HL-60/S4 treated with retinoic acid at 250 ng/mL for 4 days and 3 days (cell line): ENCODE measurements around the gene SIK3.
"Not testable (repeated sequence)": the region's sequence is repeated elsewhere in the genome, so short reads cannot be mapped to it uniquely, and the experiment has no call there.

Source experiments
- in situ Hi-C: fragments of 300-500 bp; cut with MboI; formaldehyde crosslinking; loops from 2 replicates; pipeline ENCODE4 v1.7.0; 2022; ENCODE audit warnings: low sequenced_read_pairs

SIK3 gene

GRCh38 chr11:116813781-116814471, 284.3 kb downstream of the SIK3 start:
- in situ Hi-C loops = no loop called here

GRCh38 chr11:116813170-116813569, 285.1 kb downstream of the SIK3 start:
- in situ Hi-C loops = no loop called here

DNA sequence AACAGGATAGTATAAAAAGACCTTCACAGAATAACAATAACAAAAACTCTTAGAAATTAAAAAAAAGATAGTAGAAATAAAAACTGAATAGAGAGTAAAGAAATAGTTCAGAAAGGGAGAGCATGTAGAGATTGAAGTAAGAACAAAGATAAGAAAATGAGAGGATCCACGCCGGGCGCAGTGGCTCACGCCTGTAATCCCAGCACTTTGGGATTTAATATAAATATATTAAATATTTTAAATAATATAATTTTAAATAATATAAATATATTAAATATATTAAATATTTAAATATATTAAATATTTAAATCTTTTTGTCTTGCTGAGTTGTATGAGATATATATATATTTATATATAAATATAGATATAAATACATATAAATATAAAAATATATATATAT, 286.1 kb downstream of the SIK3 start:
- in situ Hi-C loops = no loop called here

GRCh38 chr11:116811194-116811593, 287.0 kb downstream of the SIK3 start:
- in situ Hi-C loops = no loop called here

DNA sequence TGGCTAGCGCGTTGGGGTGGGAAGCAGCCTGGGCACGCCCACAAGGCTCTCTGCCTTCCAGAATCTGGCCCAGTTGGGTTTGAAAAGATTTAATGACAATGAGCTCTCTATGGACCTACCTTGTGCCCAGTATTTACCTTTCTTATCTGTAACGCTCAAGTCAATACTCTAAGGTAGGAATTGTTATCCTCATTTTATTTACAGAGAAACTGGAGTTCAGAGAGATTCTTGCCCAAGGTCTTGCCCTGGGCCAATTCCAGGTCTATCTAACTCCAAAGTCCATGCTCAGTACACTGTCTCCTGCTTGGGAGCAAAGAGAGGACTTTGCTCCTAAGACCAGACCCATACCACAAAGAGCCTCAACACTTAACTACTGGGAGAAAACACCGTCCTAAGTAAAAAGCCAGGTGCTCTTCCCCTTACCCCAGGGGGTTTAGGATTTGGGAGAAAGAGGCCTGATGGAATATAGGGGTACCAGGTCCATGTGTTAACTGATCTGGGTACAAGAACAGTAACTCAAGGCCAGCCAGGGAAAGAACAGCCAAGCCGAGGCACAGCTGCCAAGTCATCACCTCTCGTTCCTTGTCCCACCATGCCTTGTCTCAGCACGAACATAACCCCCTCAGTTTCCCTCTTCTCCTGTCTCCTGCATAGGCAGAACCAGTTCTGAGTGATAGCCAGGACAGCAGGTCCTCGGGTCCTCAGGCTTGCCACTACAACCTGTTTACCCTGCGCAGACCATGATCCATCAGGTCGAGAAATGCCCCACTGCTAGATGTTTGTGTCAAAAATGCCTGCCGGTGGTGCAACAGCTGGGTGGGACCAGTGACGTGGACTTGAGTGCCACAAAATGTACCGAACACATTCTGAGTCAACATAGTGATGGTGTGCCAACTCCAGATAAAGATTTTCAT, 289.7 kb downstream of the SIK3 start:
- in situ Hi-C loops = no loop called here

DNA sequence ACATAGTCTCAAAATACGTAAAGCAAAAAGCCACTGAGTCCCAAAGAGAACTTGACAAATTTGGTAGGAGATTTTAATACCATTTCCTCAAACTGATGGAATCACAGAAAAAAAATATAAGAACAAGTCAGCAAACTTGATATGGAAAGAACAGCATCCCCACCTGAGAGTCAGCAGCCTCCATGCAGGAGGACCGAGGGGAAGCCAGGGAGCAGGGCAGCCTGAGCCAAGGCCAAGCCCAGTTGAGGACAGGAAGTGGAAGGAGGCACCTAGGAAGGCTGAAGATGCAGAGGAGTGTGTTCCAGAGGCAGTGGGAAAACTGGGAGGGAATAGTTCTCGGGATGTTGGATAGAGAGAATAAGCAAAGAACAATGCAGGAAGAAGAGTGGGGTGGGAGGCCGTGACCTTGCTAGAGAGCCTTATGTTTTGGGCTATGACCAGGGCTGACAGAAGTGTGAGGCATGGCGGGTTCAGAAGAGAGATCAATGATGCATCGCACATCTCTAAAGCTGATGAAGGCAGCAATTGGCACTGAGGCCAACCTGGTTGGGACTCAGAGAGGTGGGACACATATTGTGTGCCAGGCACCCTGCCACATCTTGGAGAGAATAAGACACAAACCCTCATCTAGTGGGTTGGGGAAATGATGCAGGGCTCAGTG, 290.5 kb downstream of the SIK3 start:
- in situ Hi-C loops = no loop called here

DNA sequence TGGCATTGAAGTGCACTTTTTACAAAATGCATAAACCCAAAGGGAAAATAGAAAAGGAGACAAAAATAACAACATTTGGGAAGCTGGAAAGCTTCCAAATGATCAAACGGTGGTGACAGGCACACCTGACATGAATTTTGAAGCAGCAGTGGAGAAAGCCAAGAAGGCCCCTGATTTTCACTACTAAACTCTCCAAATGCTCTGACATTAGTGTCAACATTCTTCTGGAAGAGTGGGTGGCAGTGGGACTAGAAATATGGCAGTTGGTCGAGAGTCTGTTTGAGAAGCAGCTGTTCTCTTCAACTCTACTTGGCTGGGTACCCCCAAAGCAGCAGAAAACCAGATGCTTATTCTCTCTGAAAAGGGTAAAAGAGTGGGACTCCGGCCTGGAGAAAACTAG, 294.2 kb downstream of the SIK3 start:
- in situ Hi-C loops = no loop called here

DNA sequence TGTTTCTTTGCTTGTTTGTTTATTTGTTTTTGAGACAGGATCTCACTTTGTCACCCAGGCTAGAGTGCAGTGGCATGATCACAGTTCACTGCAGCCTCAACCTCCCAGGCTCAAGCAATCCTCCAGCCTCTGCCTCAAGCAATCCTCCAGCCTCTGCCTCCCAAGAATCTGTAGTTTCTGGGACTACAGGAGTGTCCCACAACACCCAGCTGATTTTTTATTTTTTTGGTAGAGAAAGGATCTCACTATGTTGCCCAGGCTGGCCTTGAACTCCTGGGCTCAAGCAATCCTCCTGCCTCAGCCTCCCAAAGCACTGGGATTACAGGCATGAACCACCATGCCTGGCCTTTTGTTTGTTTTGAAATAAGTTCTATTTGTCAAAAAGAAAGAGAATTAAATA, 296.6 kb downstream of the SIK3 start:
- in situ Hi-C loops = not testable (repeated sequence)

DNA sequence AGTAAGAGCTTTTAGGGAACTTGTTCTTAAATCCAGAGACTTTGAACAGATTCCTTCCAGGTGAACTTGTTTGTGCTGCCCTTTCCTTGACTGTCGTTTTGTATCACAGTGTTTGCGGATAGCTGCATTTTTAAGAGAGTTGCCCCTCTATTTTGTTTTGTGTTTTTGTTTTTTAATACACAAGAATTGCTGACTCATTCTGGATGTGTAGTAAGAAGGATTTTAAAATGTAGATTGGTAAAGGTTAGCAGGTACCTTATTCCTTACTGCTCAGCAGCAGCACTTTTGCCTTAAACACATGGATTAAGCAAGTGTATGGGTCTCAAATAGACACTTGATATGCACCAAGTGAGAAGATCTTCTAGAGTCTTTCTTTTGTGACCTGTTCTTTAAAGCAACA, 297.6 kb downstream of the SIK3 start:
- in situ Hi-C loops = no loop called here

DNA sequence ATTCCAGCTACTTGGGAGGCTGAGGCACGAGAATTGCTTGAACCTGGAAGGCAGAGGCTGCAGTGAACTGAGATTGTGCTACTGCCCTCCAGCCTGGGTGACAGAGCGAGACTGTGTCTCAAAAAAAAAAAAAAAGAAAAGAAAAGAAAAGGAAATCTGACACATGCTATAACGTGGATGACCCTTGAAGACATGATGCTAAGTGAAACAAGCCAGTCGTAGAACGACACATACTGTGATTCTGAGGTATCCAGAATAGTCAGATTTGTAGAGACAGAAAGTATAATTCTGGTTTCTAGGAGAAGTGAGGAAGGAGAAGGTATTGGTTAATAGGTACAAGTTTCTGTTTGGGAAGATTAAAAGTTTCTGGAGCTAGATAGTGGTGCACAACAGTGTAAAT, 299.9 kb downstream of the SIK3 start:
- in situ Hi-C loops = loop anchor here (25.0 kb wide), 1 partner anchor 314 kb away; no protein-coding TSS in a partner anchor

DNA sequence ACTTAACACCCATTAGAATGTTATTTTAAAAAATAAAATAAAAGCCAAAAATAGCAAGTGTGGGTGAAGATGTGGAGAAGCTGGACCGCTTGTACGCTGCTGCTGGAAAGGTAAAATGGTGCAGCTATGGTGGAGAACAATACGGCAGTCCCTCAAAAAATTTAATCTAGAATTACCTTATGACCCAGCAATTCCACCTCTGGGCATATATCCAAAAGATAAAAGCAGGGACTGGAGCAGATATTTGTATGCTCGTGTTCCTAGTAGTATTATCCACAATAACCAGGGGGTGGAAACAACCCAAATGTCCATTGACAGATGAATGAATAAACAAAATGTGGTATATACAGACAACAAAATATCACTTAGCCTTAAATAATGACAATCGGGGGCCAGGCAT, 300.4 kb downstream of the SIK3 start:
- in situ Hi-C loops = loop anchor here (25.0 kb wide), 1 partner anchor 314 kb away; no protein-coding TSS in a partner anchor

DNA sequence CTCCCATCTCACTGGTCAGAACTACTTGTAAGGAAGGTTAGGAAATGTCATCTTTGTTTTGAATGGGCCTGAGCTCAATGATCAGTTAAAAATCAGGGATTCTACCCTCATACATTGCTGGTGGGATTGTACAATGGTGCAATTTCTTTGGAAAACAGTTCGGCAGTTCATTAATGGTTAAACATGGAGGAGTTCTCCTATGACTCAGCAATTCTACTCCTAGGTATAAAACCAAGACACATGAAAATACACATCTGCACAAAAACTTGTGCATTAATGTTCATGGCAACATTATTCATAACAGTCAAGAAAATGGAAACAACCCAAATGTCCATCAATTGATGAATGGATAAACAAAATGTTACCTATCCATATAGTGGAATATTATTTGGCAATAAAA, 301.7 kb downstream of the SIK3 start:
- in situ Hi-C loops = loop anchor here (25.0 kb wide), 1 partner anchor 316 kb away; no protein-coding TSS in a partner anchor

DNA sequence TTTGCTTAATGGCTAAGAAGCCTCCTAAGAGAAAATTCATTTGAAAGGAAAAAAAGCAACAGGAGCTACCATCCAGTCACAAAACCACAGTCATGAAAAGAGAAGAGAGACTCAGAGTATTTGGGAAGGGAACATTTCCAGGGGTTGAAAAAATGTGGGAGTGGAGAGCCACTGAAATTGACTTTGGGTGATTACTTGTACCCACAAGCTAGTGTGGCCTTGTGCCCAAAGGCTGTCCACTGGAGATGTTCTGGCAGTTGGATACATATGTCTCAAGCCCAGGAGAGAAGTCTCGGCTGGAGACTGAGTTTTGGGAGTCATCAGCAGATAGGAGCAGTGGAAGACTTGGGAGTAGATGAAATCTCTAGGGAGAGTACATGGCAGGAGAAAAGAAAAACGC, 303.4 kb downstream of the SIK3 start:
- in situ Hi-C loops = loop anchor here (25.0 kb wide), 1 partner anchor 317 kb away; no protein-coding TSS in a partner anchor

DNA sequence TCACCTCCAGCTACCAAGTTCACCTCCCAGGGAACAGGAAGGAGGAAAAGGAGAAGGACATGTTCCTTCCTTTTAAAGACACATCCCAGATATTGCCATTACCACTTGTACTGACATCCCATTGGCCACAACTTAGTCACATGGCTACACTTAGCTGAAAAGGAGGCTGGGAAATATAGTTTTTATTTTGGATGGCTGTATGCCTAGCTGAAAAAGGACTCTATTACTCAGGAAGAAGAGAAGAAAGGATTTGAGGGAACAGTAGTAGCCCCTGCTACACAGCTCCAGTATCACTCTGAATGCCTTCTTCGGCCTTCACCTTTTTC, 304.5 kb downstream of the SIK3 start:
- in situ Hi-C loops = loop anchor here (25.0 kb wide), 1 partner anchor 319 kb away; no protein-coding TSS in a partner anchor
